OCI-LY3 (cell line): ENCODE data around the gene LUM.

Experiments
- H2AFZ ChIP-seq: fragments of 200-600, 300-600 bp; shearing (Covaris generic); 2 replicates; pipeline ENCODE4 v1.6.0; 2014; ENCODE audit warnings: antibody characterized with exemption, low read depth, low read length
- H3K27ac ChIP-seq: fragments of 200-600, 300-600 bp; sonication (generic); 2 replicates; pipeline ENCODE4 v1.5.1; 2014; ENCODE audit warnings: mild to moderate bottlenecking, low read length, moderate library complexity, mixed read lengths
- H3K27me3 ChIP-seq: fragments of 200-600, 300-600 bp; sonication (generic); 2 replicates; pipeline ENCODE4 v1.6.1; 2014; ENCODE audit warnings: low read depth, low read length, mixed read lengths
- H3K36me3 ChIP-seq: fragments of 200-600, 300-600 bp; sonication (generic); replicated peaks from 2 replicates; pipeline ENCODE3; 2014; ENCODE audit warnings: low read depth, low read length, mixed read lengths
- H3K4me1 ChIP-seq: fragments of 300-600, 200-600 bp; sonication (generic); 2 replicates; pipeline ENCODE4 v1.6.1; 2014; ENCODE audit warnings: low read length, mixed read lengths
- H3K4me2 ChIP-seq: fragments of 200-600, 300-600 bp; sonication (generic); 2 replicates; pipeline ENCODE4 v1.6.1; 2014; ENCODE audit warnings: low read length, mixed read lengths
- H3K4me3 ChIP-seq: fragments of 300-600, 200-600 bp; sonication (generic); 2 replicates; pipeline ENCODE4 v1.5.1; 2014; ENCODE audit warnings: antibody characterized with exemption, mild to moderate bottlenecking, low read length, moderate library complexity
- H3K79me2 ChIP-seq: fragments of 300-600, 200-600 bp; shearing (Covaris generic); 2 replicates; pipeline ENCODE4 v1.6.1; 2014; ENCODE audit warnings: mild to moderate bottlenecking, low read length, mixed read lengths
- H3K9ac ChIP-seq: fragments of 300-600, 200-600 bp; shearing (Covaris generic); 2 replicates; pipeline ENCODE4 v1.6.0; 2014; ENCODE audit warnings: mild to moderate bottlenecking, low read length, moderate library complexity
- H3K9me3 ChIP-seq: fragments of 200-600, 300-600 bp; shearing (Covaris generic); 2 replicates; pipeline ENCODE4 v1.6.1; 2014; ENCODE audit warnings: low read length, mixed read lengths; ENCODE audit not compliant: insufficient read depth
- H4K20me1 ChIP-seq: fragments of 200-600, 300-600 bp; sonication (generic); 2 replicates; pipeline ENCODE4 v1.6.1; 2016; ENCODE audit warnings: low read length, mixed read lengths; ENCODE audit not compliant: insufficient read depth
- CTCF ChIP-seq: fragments of 200-600, 300-600 bp; sonication (generic); IDR thresholded peaks from 2 replicates; pipeline ENCODE4 v1.5.1; 2014; ENCODE audit warnings: antibody characterized with exemption, low read length, low read depth
- EZH2phosphoT487 ChIP-seq: fragments of 200-600 bp; shearing (Covaris generic); IDR thresholded peaks from 2 replicates; pipeline ENCODE4 v1.6.1; 2018; ENCODE audit warnings: antibody characterized with exemption, mixed run types, low read depth

The LUM gene

DNA sequence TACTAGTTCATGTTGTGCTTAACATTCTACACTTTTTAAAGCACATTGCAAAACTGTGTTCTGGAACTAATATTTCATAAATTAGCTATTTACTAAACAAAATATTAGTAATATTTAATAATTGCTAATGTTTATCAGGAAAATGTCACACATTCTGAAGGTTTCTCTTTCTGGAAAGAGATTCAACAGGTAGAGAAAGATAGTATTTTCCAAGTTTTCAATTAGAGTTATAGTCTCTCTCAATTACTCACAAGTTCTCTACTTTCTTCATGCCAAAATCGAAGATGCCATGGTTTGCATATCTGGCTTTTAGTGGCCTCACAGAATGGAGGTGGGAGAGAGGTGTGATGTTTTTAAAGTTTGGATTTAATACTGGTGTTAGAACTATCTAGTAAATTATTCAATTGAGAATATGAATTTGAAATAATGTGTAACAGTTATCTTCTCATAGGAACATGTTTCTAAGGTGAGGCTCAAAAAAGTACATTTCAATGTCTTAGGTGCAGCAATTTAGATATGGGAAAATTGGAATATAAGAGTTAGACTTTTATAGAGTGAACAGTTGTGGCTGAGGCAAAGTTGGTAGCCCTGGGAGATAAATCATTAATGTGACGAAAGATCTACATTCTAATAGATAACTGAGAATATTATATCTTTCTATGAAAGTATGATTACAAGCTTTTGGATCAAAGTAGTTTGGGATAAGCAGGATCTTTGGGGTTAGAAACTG, 1.5 kb downstream of the LUM start:
- Histone ChIP-seq H3K79me2 (no peaks in the 10 kb centered on the region), H3K4me2 (peak overlapping the region; percentile 57), H3K4me3 (peak overlapping the region; percentile 43), H3K9me3 (no peaks in the 10 kb centered on the region), H3K4me1 (peaks cover 10% of the 10 kb centered on the region; the same call in 1 of the 2 replicates), H2AFZ (0 out of 2 replicates have a peak overlapping the region, but pooled peaks have one; percentile 34), H3K9ac (no peak overlapping the region), H4K20me1 (no peaks in the 10 kb centered on the region), H3K27me3 (no peaks in the 10 kb centered on the region), H3K36me3 (no peaks in the 10 kb centered on the region), H3K27ac (no peak overlapping the region)
- TF ChIP-seq EZH2phosphoT487 (no peak), CTCF (no peak)

- H2AFZ ChIP-seq: 0 out of 2 replicates have a peak overlapping the region, but pooled peaks have one; percentile 34
- no peak overlapping the region for H3K27ac ChIP-seq
- H3K27me3 ChIP-seq: no peaks in the 10 kb centered on the region
- no peaks in the 10 kb centered on the region for H3K79me2 ChIP-seq
- H4K20me1 ChIP-seq: no peaks in the 10 kb centered on the region
- TF ChIP-seq EZH2phosphoT487 (no peak), CTCF (peak; percentile 89)
- H3K36me3 ChIP-seq: no peaks in the 10 kb centered on the region
- H3K4me1 ChIP-seq: peaks cover 10% of the 10 kb centered on the region; the same call in 1 of the 2 replicates
- H3K4me2 ChIP-seq: peak overlapping the region; percentile 57
- H3K9me3 ChIP-seq: no peaks in the 10 kb centered on the region
- no peak overlapping the region for H3K9ac ChIP-seq
- peak overlapping the region; percentile 43 for H3K4me3 ChIP-seq
These were observed 2.1 kb downstream of the LUM start for GRCh38 chr12:91109148-91109564.

- H3K9me3 ChIP-seq: no peaks in the 10 kb centered on the region
- H3K27ac ChIP-seq: no peak overlapping the region
- no peaks in the 10 kb centered on the region for H3K27me3 ChIP-seq
- no peaks in the 10 kb centered on the region for H4K20me1 ChIP-seq
- no peaks in the 10 kb centered on the region for H3K79me2 ChIP-seq
- H3K36me3 ChIP-seq: no peaks in the 10 kb centered on the region
- no peak for TF ChIP-seq CTCF
- TF ChIP-seq EZH2phosphoT487: no peak
- H3K4me1 ChIP-seq: peaks cover 10% of the 10 kb centered on the region; the same call in 1 of the 2 replicates
- H3K4me3 ChIP-seq: no peak overlapping the region
- no peak overlapping the region for H2AFZ ChIP-seq
- no peak overlapping the region for H3K9ac ChIP-seq
- H3K4me2 ChIP-seq: no peak overlapping the region
These were observed 3.0 kb downstream of the LUM start for GRCh38 chr12:91108196-91108755.

DNA sequence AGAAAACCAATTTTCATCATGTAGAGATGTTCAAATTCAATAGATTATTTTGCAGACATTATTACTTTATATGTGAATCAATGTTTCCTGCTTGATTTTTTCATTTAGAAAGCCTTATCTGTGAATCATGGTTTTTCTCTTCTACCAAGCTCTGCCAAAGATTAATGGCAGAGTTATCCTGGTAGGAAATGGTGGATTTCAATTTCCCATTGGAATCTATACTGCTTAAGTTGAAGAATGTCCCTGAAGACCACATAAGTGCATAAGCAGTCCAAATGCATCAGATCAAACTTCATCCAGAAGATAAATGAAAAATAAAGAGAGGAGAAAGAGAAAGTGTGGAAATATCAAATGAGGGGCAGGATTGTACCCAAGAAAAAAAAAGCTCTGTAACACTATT, 5.0 kb downstream of the LUM start:
- Histone ChIP-seq H3K4me1 (peaks cover 6% of the 10 kb centered on the region; the same call in 1 of the 2 replicates), H3K4me2 (no peak overlapping the region), H4K20me1 (no peaks in the 10 kb centered on the region), H3K4me3 (no peak overlapping the region), H3K27ac (no peak overlapping the region), H2AFZ (no peak overlapping the region), H3K36me3 (no peaks in the 10 kb centered on the region), H3K79me2 (no peaks in the 10 kb centered on the region), H3K9ac (no peak overlapping the region), H3K27me3 (no peaks in the 10 kb centered on the region), H3K9me3 (no peaks in the 10 kb centered on the region)
- no peak for TF ChIP-seq CTCF
- no peak for TF ChIP-seq EZH2phosphoT487
